Uterus (tissue), 4 donors: Measurements from ENCODE around the gene SOCS7. TPM values are rescaled to one million over a fixed set of nuclear protein-coding genes. Genes with fewer than 3 reads are reported as not detected.
A peak's percentile ranks its signal among the peaks of the same experiment; 100 is the strongest.

ENCODE experiments used
- DNase-seq, 2 donors: peaks; one replicate each; pipeline ENCODE4 v3.0.0-alpha.2; 2019 to 2020
- H3K27ac ChIP-seq, 2 donors: fragments of 200-600 bp; sonication (generic); 1 replicate in 1 of 2; 2 replicates in 1 of 2; pipeline ENCODE4 v1.5.1; 2016 to 2018
- H3K27me3 ChIP-seq, 2 donors: fragments of 200-600 bp; sonication (generic); one replicate each; pipeline ENCODE4 v1.5.1; 2018 to 2019; ENCODE audit warnings: control low read depth in 1 of 2
- H3K36me3 ChIP-seq, 2 donors: fragments of 200-600 bp; sonication (generic); one replicate each; pipeline ENCODE4 v1.5.1; 2019; ENCODE audit warnings: control low read depth in 1 of 2
- H3K4me1 ChIP-seq, 2 donors: fragments of 200-600 bp; sonication (generic); one replicate each; pipeline ENCODE4 v1.5.1; 2018 to 2019; ENCODE audit warnings: control low read depth in 1 of 2
- H3K4me3 ChIP-seq, 2 donors: fragments of 200-600 bp; sonication (generic); 1 replicate in 1 of 2; 2 replicates in 1 of 2; pipeline ENCODE4 v1.5.1; 2018 to 2019; ENCODE audit warnings: mild to moderate bottlenecking in 1 of 2
- H3K9me3 ChIP-seq, 2 donors: fragments of 200-600 bp; sonication (generic); one replicate each; pipeline ENCODE4 v1.5.1; 2019; ENCODE audit warnings: control low read depth in 1 of 2
- CTCF ChIP-seq, 4 experiments: fragments of 200-600 bp in 2 of 4; fragments of 450-650 bp in 2 of 4; sonication (generic) in 2 of 4; IDR thresholded peaks; one replicate each; pipeline ENCODE4 v1.5.1; 2016 to 2019; ENCODE audit warnings: antibody characterized with exemption in 4 of 4, mild to moderate bottlenecking in 2 of 4, moderate library complexity in 1 of 4
- POLR2A ChIP-seq, 2 donors: fragments of 450-650 bp; IDR thresholded peaks; one replicate each; pipeline ENCODE4 v1.6.1; 2016; ENCODE audit warnings: antibody characterized with exemption in 2 of 2, mild to moderate bottlenecking in 1 of 2, moderate library complexity in 1 of 2
- intact Hi-C: fragments of 100-400 bp; cut with DNase I; formaldehyde crosslinking; loops from one replicate; pipeline ENCODE4 v1.15.1; 2023; ENCODE audit warnings: low total_unique reads
- total RNA-seq, 4 donors: library from RNA; depleted of rRNA in 3 of 4; stranded (reverse); fragments of >200 nt in 3 of 4; gene quantifications; one replicate each; pipeline versions ENCODE4 v1.1.0 to v1.2.4, GENCODE V29; 2014 to 2023
- donor health status: DM: yes; HTN: yes; CAD: no.

SOCS7 gene
- total RNA-seq, 4 donors from 2014 or later: 2.6 to 24.5 (median 14.6) TPM

GRCh38 chr17:38425031-38425430, 73.4 kb downstream of the SOCS7 start:
- Histone ChIP-seq H3K9me3 (no peaks in the 10 kb centered on the region), H3K4me3 (no peak overlapping the region), H3K27me3 (no peaks in the 10 kb centered on the region), H3K36me3 (no peaks in the 10 kb centered on the region), H3K27ac (peak overlapping the region; percentile 96 to 97), H3K4me1 (peaks cover 5 to 30% of the 10 kb centered on the region in 2 donors)
- DNase-seq: no peak
- intact Hi-C loops: no loop called here
- no peak for TF ChIP-seq POLR2A (IDR thresholded peaks at IDR 0.05)
- no peak for TF ChIP-seq CTCF (IDR thresholded peaks at IDR 0.05)

DNA sequence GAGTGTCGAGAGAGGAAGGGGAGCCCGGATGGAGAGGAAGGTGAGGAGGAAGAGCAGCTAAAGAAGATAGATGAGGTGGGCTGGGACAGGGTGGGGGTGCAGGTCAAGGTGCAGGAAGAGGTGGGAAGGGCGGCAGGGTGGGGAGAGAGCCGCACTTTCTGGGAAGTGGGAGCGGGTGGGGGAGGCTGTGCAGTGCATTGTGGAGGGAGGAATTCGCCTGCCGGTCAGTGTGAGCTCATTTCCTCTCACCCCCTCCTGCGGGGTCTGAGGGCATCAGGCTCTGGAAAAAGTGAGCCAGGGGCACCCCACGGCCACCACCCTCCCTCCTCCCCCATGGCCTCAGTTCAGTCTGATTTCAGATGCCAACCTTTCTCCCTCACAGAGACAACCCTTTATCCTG, 74.1 kb downstream of the SOCS7 start:
- TF ChIP-seq CTCF (IDR thresholded peaks at IDR 0.05): no peak
- TF ChIP-seq POLR2A (IDR thresholded peaks at IDR 0.05): peak in 1 of 2 donors; percentile 17
- intact Hi-C loops: no loop called here
- Histone ChIP-seq H3K9me3 (no peaks in the 10 kb centered on the region), H3K27ac (peak overlapping the region; percentile 96 to 97), H3K4me3 (no peak overlapping the region), H3K4me1 (peaks cover 5 to 27% of the 10 kb centered on the region in 2 donors), H3K27me3 (no peaks in the 10 kb centered on the region), H3K36me3 (no peaks in the 10 kb centered on the region)
- peak in 1 of 2 donors; percentile 74 for DNase-seq

DNA sequence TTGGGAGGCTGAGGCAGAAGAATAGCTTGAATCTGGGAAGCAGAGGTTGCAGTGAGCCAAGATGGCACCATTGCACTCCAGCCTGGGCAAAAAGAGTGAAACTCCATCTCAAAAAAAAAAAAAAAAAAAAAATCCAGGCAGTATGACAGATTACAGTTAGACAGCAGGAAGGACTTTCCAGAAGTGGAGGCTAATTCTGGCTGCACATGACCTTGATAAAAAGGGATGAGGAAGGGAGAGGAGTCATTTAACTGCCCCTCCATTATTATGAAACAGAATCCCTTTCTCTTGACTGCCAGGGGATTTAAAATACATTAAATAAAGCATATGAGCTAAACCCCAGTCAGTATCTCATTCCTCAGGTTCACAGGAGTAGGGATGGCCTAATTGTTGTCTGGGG, 74.8 kb downstream of the SOCS7 start:
- Histone ChIP-seq H3K4me3 (no peak overlapping the region), H3K27me3 (no peaks in the 10 kb centered on the region), H3K4me1 (peaks cover 5 to 20% of the 10 kb centered on the region in 2 donors), H3K27ac (peak overlapping the region; percentile 96 to 97), H3K36me3 (no peaks in the 10 kb centered on the region), H3K9me3 (no peaks in the 10 kb centered on the region)
- DNase-seq: no peak
- TF ChIP-seq POLR2A (IDR thresholded peaks at IDR 0.05): no peak
- no peak for TF ChIP-seq CTCF (IDR thresholded peaks at IDR 0.05)
- intact Hi-C loops: no loop called here

- peak overlapping the region; percentile 48 to 88 for H3K4me3 ChIP-seq
- DNase-seq: no peak
- intact Hi-C loops: no loop called here
- H3K36me3 ChIP-seq: no peaks in the 10 kb centered on the region
- peaks cover 5 to 12% of the 10 kb centered on the region in 2 donors for H3K4me1 ChIP-seq
- H3K27ac ChIP-seq: peak overlapping the region; percentile 96 to 97
- TF ChIP-seq POLR2A (IDR thresholded peaks at IDR 0.05): no peak
- TF ChIP-seq CTCF (IDR thresholded peaks at IDR 0.05): no peak
- no peaks in the 10 kb centered on the region for H3K9me3 ChIP-seq
- H3K27me3 ChIP-seq: no peaks in the 10 kb centered on the region
Observed at GRCh38 chr17:38427160-38427949, 75.7 kb downstream of the SOCS7 start.

- H3K9me3 ChIP-seq: no peaks in the 10 kb centered on the region
- H3K27me3 ChIP-seq: no peaks in the 10 kb centered on the region
- intact Hi-C loops: no loop called here
- TF ChIP-seq CTCF (IDR thresholded peaks at IDR 0.05): no peak
- TF ChIP-seq POLR2A (IDR thresholded peaks at IDR 0.05): peak; percentile 6 to 13
- H3K27ac ChIP-seq: peak within 1 kb of the TSS; percentile 96 to 97
- peak within 1 kb of the TSS; percentile 48 to 88 for H3K4me3 ChIP-seq
- peak; percentile 65 to 69 for DNase-seq
- no peaks in the 10 kb centered on the region for H3K36me3 ChIP-seq
- peaks cover 5 to 12% of the 10 kb centered on the region in 2 donors for H3K4me1 ChIP-seq
Observed at GRCh38 chr17:38428112-38428642, 76.5 kb downstream of the SOCS7 start, which contains the start of gene ARHGAP23. Gene ARHGAP23 (plus strand): TSS chr17:38428464. CDS start chr17:38428486, 22 bp downstream.
